Common myeloid progenitor, CD34-positive (primary cell): ENCODE results near the gene ZNF280D.

Experiments used
- CTCF ChIA-PET: fragments of 350-600 bp; sonication (Branson Sonifier 250); formaldehyde crosslinking; loops from one replicate; lab custom pipeline; 2021; ENCODE audit warnings: antibody characterized with exemption; lab: Charles Lee
- POLR2A ChIA-PET: fragments of 350-600 bp; sonication (Branson Sonifier 250); formaldehyde crosslinking; loops from one replicate; lab custom pipeline; 2021; ENCODE audit warnings: antibody characterized with exemption; lab: Charles Lee
- DNase-seq, 3 donors: peaks; one replicate each; pipeline versions ENCODE4 v3.0.0 to v3.0.0-alpha.2; 2013
- H3K27ac ChIP-seq, 2 experiments: 1 replicate in 1 of 2; 2 replicates in 1 of 2; pipeline ENCODE4 v1.7.0; 2013; ENCODE audit warnings: inconsistent platforms in 2 of 2, low read length in 2 of 2, mild to moderate bottlenecking in 2 of 2, low read depth in 1 of 2, moderate library complexity in 1 of 2; ENCODE audit not compliant: severe bottlenecking in 2 of 2, insufficient read depth in 1 of 2, poor library complexity in 1 of 2
- H3K27me3 ChIP-seq, 5 experiments: replicated peaks in 2 of 5; 1 replicate in 3 of 5; 2 replicates in 2 of 5; pipeline versions ENCODE4 v1.6.1 to v1.7.0; 2013; ENCODE audit warnings: low read length in 4 of 5, mild to moderate bottlenecking in 2 of 5, moderate library complexity in 2 of 5, inconsistent platforms in 1 of 5; ENCODE audit not compliant: insufficient read depth in 5 of 5, control insufficient read depth in 4 of 5
- H3K36me3 ChIP-seq, 4 experiments: 1 replicate in 2 of 4; 2 replicates in 2 of 4; pipeline versions ENCODE4 v1.6.1 to v1.7.0; 2013; ENCODE audit warnings: low read length in 3 of 4, control low read depth in 1 of 4, mild to moderate bottlenecking in 1 of 4; ENCODE audit not compliant: control insufficient read depth in 4 of 4, insufficient read depth in 4 of 4
- H3K4me1 ChIP-seq, 4 experiments: 1 replicate in 3 of 4; 2 replicates in 1 of 4; pipeline versions ENCODE4 v1.6.1 to v1.7.1; 2013; ENCODE audit warnings: low read length in 3 of 4, mild to moderate bottlenecking in 3 of 4, control low read depth in 1 of 4, inconsistent platforms in 1 of 4, moderate library complexity in 1 of 4; ENCODE audit not compliant: control insufficient read depth in 4 of 4, insufficient read depth in 4 of 4; ENCODE audit errors: control extremely low read depth in 1 of 4
- H3K4me3 ChIP-seq, 7 experiments: 1 replicate in 4 of 7; 2 replicates in 3 of 7; pipeline versions ENCODE4 v1.5.1 to v1.7.0; 2013; ENCODE audit warnings: mild to moderate bottlenecking in 7 of 7, low read length in 6 of 7, moderate library complexity in 6 of 7, inconsistent platforms in 2 of 7, low read depth in 2 of 7, control low read depth in 1 of 7; ENCODE audit not compliant: insufficient read depth in 4 of 7, control insufficient read depth in 1 of 7; ENCODE audit errors: extremely low read depth in 1 of 7
- H3K9me3 ChIP-seq, 5 experiments: 1 replicate in 4 of 5; 2 replicates in 1 of 5; pipeline versions ENCODE4 v1.6.1 to v1.7.1; 2013; ENCODE audit warnings: low read length in 4 of 5, mild to moderate bottlenecking in 2 of 5, inconsistent platforms in 1 of 5, low read depth in 1 of 5, moderate library complexity in 1 of 5; ENCODE audit not compliant: control insufficient read depth in 4 of 5, insufficient read depth in 2 of 5; ENCODE audit errors: control extremely low read depth in 1 of 5
- WGBS: methylation state at CpG from one replicate; pipeline ENCODE4 v1.1.5; 2013; ENCODE audit not compliant: insufficient coverage; 5-methylcytosine and 5-hydroxymethylcytosine counted together

ZNF280D gene

GRCh38 chr15:56677271-56677670 is 56.0 kb downstream of the ZNF280D start:
- Histone ChIP-seq H3K4me1 (no peaks in the 10 kb centered on the region), H3K36me3 (peaks cover 3 to 53% (median 9%) of the 10 kb centered on the region in 4 experiments), H3K4me3 (no peak overlapping the region), H3K9me3 (no peaks in the 10 kb centered on the region), H3K27ac (no peak overlapping the region), H3K27me3 (no peaks in the 10 kb centered on the region)
- no CpG with 5 or more reads among the region's 1 CpG for WGBS
- ChIA-PET CTCF (no interaction called here), POLR2A (no interaction called here)
- no peak for DNase-seq

- POLR2A ChIA-PET = no interaction called here
- Histone ChIP-seq H3K4me1 (no peaks in the 10 kb centered on the region), H3K36me3 (peaks cover 3 to 59% (median 9%) of the 10 kb centered on the region in 4 experiments), H3K9me3 (no peaks in the 10 kb centered on the region), H3K4me3 (no peak overlapping the region), H3K27me3 (no peaks in the 10 kb centered on the region), H3K27ac (no peak overlapping the region)
- WGBS = no CpG with 5 or more reads among the region's 1 CpG
- CTCF ChIA-PET = no interaction called here
- no peak for DNase-seq
Observed at GRCh38 chr15:56675930-56676329, 57.4 kb downstream of the ZNF280D start.

GRCh38 chr15:56674857-56675256 is 58.5 kb downstream of the ZNF280D start:
- Histone ChIP-seq H3K27ac (no peak overlapping the region), H3K9me3 (no peaks in the 10 kb centered on the region), H3K4me1 (no peaks in the 10 kb centered on the region), H3K27me3 (no peaks in the 10 kb centered on the region), H3K4me3 (no peak overlapping the region), H3K36me3 (peaks cover 0 to 67% (median 8%) of the 10 kb centered on the region in 4 experiments)
- CTCF ChIA-PET = no interaction called here
- POLR2A ChIA-PET = no interaction called here
- no peak for DNase-seq

- no peak overlapping the region for H3K4me3 ChIP-seq
- no peaks in the 10 kb centered on the region for H3K27me3 ChIP-seq
- H3K9me3 ChIP-seq = no peaks in the 10 kb centered on the region
- no peak for DNase-seq
- ChIA-PET POLR2A (no interaction called here), CTCF (no interaction called here)
- no peaks in the 10 kb centered on the region for H3K4me1 ChIP-seq
- H3K27ac ChIP-seq = no peak overlapping the region
- H3K36me3 ChIP-seq = peaks cover 0 to 66% (median 9%) of the 10 kb centered on the region in 4 experiments
Observed at GRCh38 chr15:56672721-56673120, 60.6 kb downstream of the ZNF280D start.

GRCh38 chr15:56667517-56667916 is 65.8 kb downstream of the ZNF280D start:
- Histone ChIP-seq H3K36me3 (peaks cover 6 to 67% (median 22%) of the 10 kb centered on the region in 4 experiments), H3K9me3 (no peaks in the 10 kb centered on the region), H3K4me1 (no peaks in the 10 kb centered on the region), H3K27me3 (no peaks in the 10 kb centered on the region), H3K27ac (no peak overlapping the region), H3K4me3 (no peak overlapping the region)
- 80% methylated on average over 1 of the region's 1 CpG for WGBS
- no peak for DNase-seq
- ChIA-PET CTCF (no interaction called here), POLR2A (no interaction called here)

- POLR2A ChIA-PET = no interaction called here
- no peaks in the 10 kb centered on the region for H3K4me1 ChIP-seq
- no peaks in the 10 kb centered on the region for H3K27me3 ChIP-seq
- H3K4me3 ChIP-seq = no peak overlapping the region
- peaks cover 8 to 45% (median 20%) of the 10 kb centered on the region in 4 experiments for H3K36me3 ChIP-seq
- no peaks in the 10 kb centered on the region for H3K9me3 ChIP-seq
- H3K27ac ChIP-seq = no peak overlapping the region
- CTCF ChIA-PET = interaction anchor here (1.5 kb wide), 1 partner anchor 73 kb away, joined by 3 read pairs; the partner anchor contains the start of gene ZNF280D
- DNase-seq = no peak
Observed at GRCh38 chr15:56660943-56661342, 72.4 kb downstream of the ZNF280D start.

- ChIA-PET POLR2A (no interaction called here), CTCF (no interaction called here)
- H3K36me3 ChIP-seq = peaks cover 2 to 30% (median 15%) of the 10 kb centered on the region in 4 experiments
- no peaks in the 10 kb centered on the region for H3K27me3 ChIP-seq
- no peak overlapping the region for H3K27ac ChIP-seq
- peak in 2 of 3 donors; percentile 14 to 32 for DNase-seq
- H3K4me3 ChIP-seq = no peak overlapping the region
- WGBS = no CpG with 5 or more reads among the region's 2 CpGs
- H3K4me1 ChIP-seq = no peaks in the 10 kb centered on the region
- no peaks in the 10 kb centered on the region for H3K9me3 ChIP-seq
Observed at GRCh38 chr15:56659197-56659596, 74.1 kb downstream of the ZNF280D start.
